SK-N-SH (cell line): Measurements from ENCODE around the gene KEAP1. TPM values are rescaled to one million over a fixed set of nuclear protein-coding genes. Genes with fewer than 3 reads are reported as not detected.
"Not testable (repeated sequence)": the region's sequence is repeated elsewhere in the genome, so short reads cannot be mapped to it uniquely, and the experiment has no call there.

ENCODE experiments used
- CTCF ChIA-PET: fragments of 300-600, 350-600 bp; formaldehyde crosslinking; extraction: SDS; loops from one replicate; lab custom pipeline; 2021; lab: Yijun Ruan, JAX
- POLR2A ChIA-PET: fragments of 350-600 bp; sonication (Branson Sonifier 250); formaldehyde crosslinking; extraction: SDS; loops from one replicate; lab custom pipeline; 2020; ENCODE audit warnings: antibody characterized with exemption, inconsistent platforms; lab: Yijun Ruan, JAX
- DNase-seq: peaks from one replicate; pipeline ENCODE4 v3.0.0; 2012
- H2AFZ ChIP-seq: fragments of 200-600 bp; sonication (generic); 2 replicates; pipeline ENCODE4 v1.8.1; 2016; ENCODE audit warnings: antibody characterized with exemption, mild to moderate bottlenecking, low read depth
- H3F3A ChIP-seq: fragments of 200-600 bp; sonication (generic); replicated peaks from 2 replicates; pipeline ENCODE3; 2016; ENCODE audit warnings: antibody characterized with exemption, mild to moderate bottlenecking; ENCODE audit not compliant: insufficient read depth
- H3K27ac ChIP-seq, 2 experiments: fragments of 200-500 bp in 1 of 2; fragments of 200-600 bp in 1 of 2; sonication (Bioruptor generic) in 1 of 2; sonication (generic), shearing (Covaris generic) in 1 of 2; 2 replicates each; pipeline versions ENCODE4 v1.5.1 to v1.6.1; 2014 to 2016; ENCODE audit warnings: low read depth in 2 of 2, inconsistent platforms in 1 of 2, low read length in 1 of 2, mild to moderate bottlenecking in 1 of 2, mixed read lengths in 1 of 2
- H3K27me3 ChIP-seq: fragments of 200-600 bp; sonication (generic), shearing (Covaris generic); 2 replicates; pipeline ENCODE4 v1.6.1; 2016; ENCODE audit warnings: mixed run types; ENCODE audit not compliant: insufficient read depth
- H3K36me3 ChIP-seq, 2 experiments: fragments of 200-500 bp in 1 of 2; fragments of 200-600 bp in 1 of 2; sonication (Bioruptor generic) in 1 of 2; sonication (generic) in 1 of 2; replicated peaks in 1 of 2; 2 replicates each; pipeline versions ENCODE3 to v1.5.1; 2014 to 2016; ENCODE audit warnings: low read length in 1 of 2, mild to moderate bottlenecking in 1 of 2; ENCODE audit not compliant: insufficient read depth in 2 of 2, control insufficient read depth in 1 of 2
- H3K4me1 ChIP-seq, 2 experiments: fragments of 200-500 bp in 1 of 2; fragments of 200-600 bp in 1 of 2; sonication (Bioruptor generic) in 1 of 2; sonication (generic), shearing (Covaris generic) in 1 of 2; 2 replicates each; pipeline versions ENCODE4 v1.5.1 to v1.6.1; 2014 to 2016; ENCODE audit warnings: low read depth in 1 of 2, low read length in 1 of 2, mixed run types in 1 of 2; ENCODE audit not compliant: insufficient read depth in 2 of 2, control insufficient read depth in 1 of 2
- H3K4me2 ChIP-seq: fragments of 200-600 bp; sonication (generic), shearing (Covaris generic); 2 replicates; pipeline ENCODE4 v1.6.1; 2017; ENCODE audit warnings: mixed run types
- H3K4me3 ChIP-seq, 2 experiments: fragments of 200-500 bp in 1 of 2; fragments of 200-600 bp in 1 of 2; sonication (Bioruptor generic) in 1 of 2; sonication (generic), shearing (Covaris generic) in 1 of 2; 2 replicates each; pipeline versions ENCODE4 v1.5.1 to v1.8.1; 2014 to 2016; ENCODE audit warnings: low read depth in 2 of 2, inconsistent platforms in 1 of 2, low read length in 1 of 2, mild to moderate bottlenecking in 1 of 2, mixed read lengths in 1 of 2, moderate library complexity in 1 of 2
- H3K79me2 ChIP-seq: fragments of 200-600 bp; sonication (generic); 2 replicates; pipeline ENCODE4 v1.8.1; 2017; ENCODE audit warnings: mild to moderate bottlenecking; ENCODE audit not compliant: insufficient read depth
- H3K9ac ChIP-seq: fragments of 200-600 bp; sonication (generic); 2 replicates; pipeline ENCODE4 v1.6.1; 2017; ENCODE audit warnings: mixed run types
- H3K9me2 ChIP-seq: fragments of 200-600 bp; sonication (generic); 2 replicates; pipeline ENCODE4 v1.6.1; 2017; ENCODE audit warnings: mixed run types
- H3K9me3 ChIP-seq: fragments of 200-600 bp; sonication (generic); 2 replicates; pipeline ENCODE4 v1.6.1; 2017; ENCODE audit warnings: mixed run types, mild to moderate bottlenecking, moderate library complexity
- H4K20me1 ChIP-seq: fragments of 200-600 bp; sonication (generic); 2 replicates; pipeline ENCODE4 v1.6.1; 2017; ENCODE audit warnings: mild to moderate bottlenecking, mixed run types; ENCODE audit not compliant: insufficient read depth
- ELF1 ChIP-seq: IDR thresholded peaks from 2 replicates; pipeline ENCODE4 v1.4.0; 2012
- EZH2phosphoT487 ChIP-seq: fragments of 200-600 bp; sonication (generic); IDR thresholded peaks from 2 replicates; pipeline ENCODE4 v1.6.1; 2017; ENCODE audit warnings: low read depth, mixed run types, mild to moderate bottlenecking, antibody characterized with exemption, moderate library complexity, borderline replicate concordance
- FOSL2 ChIP-seq: IDR thresholded peaks from 2 replicates; pipeline ENCODE4 v1.4.0; 2012; ENCODE audit warnings: low read depth, mild to moderate bottlenecking, moderate library complexity, borderline replicate concordance
- FOXM1 ChIP-seq: IDR thresholded peaks from 2 replicates; pipeline ENCODE4 v1.4.0; 2012; ENCODE audit warnings: low read depth, mild to moderate bottlenecking
- GABPA ChIP-seq: IDR thresholded peaks from 2 replicates; pipeline ENCODE4 v1.4.0; 2012; ENCODE audit warnings: low read depth, mild to moderate bottlenecking
- JUND ChIP-seq: IDR thresholded peaks from 2 replicates; pipeline ENCODE4 v1.4.0; 2012
- POLR2AphosphoS5 ChIP-seq: IDR thresholded peaks from 2 replicates; pipeline ENCODE4 v1.6.1; 2012; ENCODE audit warnings: low read depth, low read length
- RAD21 ChIP-seq: IDR thresholded peaks from 2 replicates; pipeline ENCODE4 v1.6.1; 2012; ENCODE audit warnings: mild to moderate bottlenecking, low read length
- RCOR1 ChIP-seq: fragments of 150-350 bp; IDR thresholded peaks from 2 replicates; pipeline ENCODE4 v1.6.1; 2017; ENCODE audit warnings: antibody characterized with exemption, low read length
- RFX5 ChIP-seq: IDR thresholded peaks from 2 replicates; pipeline ENCODE4 v1.6.1; 2012; ENCODE audit warnings: mild to moderate bottlenecking, improper control_type of control experiment, low read length
- RXRA ChIP-seq: IDR thresholded peaks from 2 replicates; pipeline ENCODE4 v1.4.0; 2012; ENCODE audit warnings: low read depth, mild to moderate bottlenecking, borderline replicate concordance
- SIN3A ChIP-seq: IDR thresholded peaks from 2 replicates; pipeline ENCODE4 v1.6.1; 2012; ENCODE audit warnings: low read depth, mild to moderate bottlenecking, low read length, moderate library complexity, borderline replicate concordance
- SMC3 ChIP-seq: IDR thresholded peaks from 2 replicates; pipeline ENCODE4 v1.6.1; 2012; ENCODE audit warnings: low read depth, low read length, improper control_type of control experiment
- TAF1 ChIP-seq: IDR thresholded peaks from 2 replicates; pipeline ENCODE4 v1.6.1; 2012; ENCODE audit warnings: low read depth, mild to moderate bottlenecking, low read length, moderate library complexity, borderline replicate concordance
- TCF12 ChIP-seq: IDR thresholded peaks from 2 replicates; pipeline ENCODE4 v1.4.0; 2012
- TEAD4 ChIP-seq: IDR thresholded peaks from 2 replicates; pipeline ENCODE4 v1.4.0; 2012; ENCODE audit warnings: mild to moderate bottlenecking, borderline replicate concordance; ENCODE audit not compliant: insufficient read depth
- YY1 ChIP-seq: IDR thresholded peaks from 2 replicates; pipeline ENCODE4 v1.4.0; 2012; ENCODE audit warnings: low read depth, mild to moderate bottlenecking
- WGBS: methylation state at CpG from one replicate; pipeline ENCODE4 v1.1.6; 2017; ENCODE audit warnings: low lambda C conversion rate; 5-methylcytosine and 5-hydroxymethylcytosine counted together
- polyA plus RNA-seq, 3 experiments: library from polyadenylated mRNA; depleted of rRNA; stranded (reverse); fragments of >200 nt; gene quantifications; 2 replicates each; pipeline ENCODE4 v1.2.3, GENCODE V29; 2012
- TF ChIP-seq, protein P1 (sequence below): IDR thresholded peaks from 2 replicates; pipeline ENCODE4 v1.4.0; 2012; ENCODE audit warnings: low read depth
- TF ChIP-seq, protein P2 (sequence below): IDR thresholded peaks from 2 replicates; pipeline ENCODE4 v1.6.1; 2012; ENCODE audit warnings: mild to moderate bottlenecking, low read depth, low read length, moderate library complexity
- TF ChIP-seq, protein P3 (sequence below): IDR thresholded peaks from 2 replicates; pipeline ENCODE4 v1.4.0; 2012; ENCODE audit warnings: low read depth, borderline replicate concordance

KEAP1 gene
- polyA plus RNA-seq, 1 of the 3 experiments (the other 2 are of a cell fraction), result 72.9 TPM

DNA sequence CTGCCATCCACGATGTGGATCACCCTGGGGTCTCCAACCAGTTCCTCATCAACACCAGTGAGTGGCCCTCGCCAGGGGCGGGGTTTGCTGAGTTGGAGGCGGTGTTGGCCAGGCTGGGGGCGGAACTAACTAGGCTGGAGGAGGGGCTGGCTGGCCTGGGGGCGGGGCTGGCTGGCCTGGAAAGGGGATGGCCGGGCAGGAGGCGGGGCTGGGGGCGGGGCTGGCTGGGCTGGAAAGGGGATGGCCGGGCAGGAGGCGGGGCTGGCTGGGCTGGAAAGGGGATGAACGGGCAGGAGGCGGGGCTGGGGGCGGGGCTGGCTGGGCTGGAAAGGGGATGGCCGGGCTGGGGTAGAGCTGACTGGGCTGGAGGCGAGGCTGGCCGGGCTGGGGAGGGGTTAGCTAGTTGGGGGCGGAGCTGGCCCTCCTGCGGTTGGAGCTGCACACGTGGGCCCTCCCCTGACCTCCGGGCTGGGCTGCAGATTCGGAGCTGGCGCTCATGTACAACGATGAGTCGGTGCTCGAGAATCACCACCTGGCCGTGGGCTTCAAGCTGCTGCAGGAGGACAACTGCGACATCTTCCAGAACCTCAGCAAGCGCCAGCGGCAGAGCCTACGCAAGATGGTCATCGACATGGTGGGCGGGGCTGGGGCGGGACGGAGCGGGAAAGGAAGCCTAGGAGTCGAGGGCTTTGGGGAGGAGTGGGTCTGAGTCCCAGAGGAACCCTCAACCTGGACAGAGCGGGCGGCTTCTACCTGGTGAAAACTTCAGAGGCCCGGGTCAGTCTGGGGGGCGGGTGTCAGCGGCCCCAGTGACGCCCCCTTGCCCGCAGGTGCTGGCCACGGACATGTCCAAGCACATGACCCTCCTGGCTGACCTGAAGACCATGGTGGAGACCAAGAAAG lies 41.9 kb downstream of the KEAP1 start (continued):
- TF ChIP-seq EZH2phosphoT487, result no peak

DNA sequence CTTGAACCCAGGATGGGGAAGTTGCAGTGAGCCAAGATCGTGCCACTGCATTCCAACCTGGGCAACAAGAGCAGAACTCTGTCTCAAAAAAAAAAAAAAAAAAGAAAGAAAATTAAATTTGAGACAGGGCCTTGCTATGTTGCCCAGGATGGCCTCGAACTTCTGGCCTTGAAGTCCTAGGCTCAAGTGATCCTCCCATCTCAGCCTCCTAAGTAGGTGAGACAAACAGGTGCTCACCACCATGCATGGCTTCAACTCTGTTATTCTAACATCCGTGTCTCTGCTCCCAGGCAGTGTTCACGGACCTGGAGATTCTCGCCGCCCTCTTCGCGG lies 42.5 kb downstream of the KEAP1 start:
- Histone ChIP-seq H3K9me3 (no peaks in the 10 kb centered on the region), H3K4me1 (peaks cover 0 to 4% of the 10 kb centered on the region in 2 experiments; a peak in 1 of 4 replicates), H3K9ac (no peak overlapping the region), H3K4me2 (no peak overlapping the region), H3K27me3 (no peaks in the 10 kb centered on the region), H2AFZ (no peak overlapping the region), H3K4me3 (no peak overlapping the region), H3K9me2 (no peaks in the 10 kb centered on the region), H3K79me2 (no peaks in the 10 kb centered on the region), H3K36me3 (no peaks in the 10 kb centered on the region), H3F3A (peaks cover 8% of the 10 kb centered on the region), H4K20me1 (no peaks in the 10 kb centered on the region), H3K27ac (no peak overlapping the region)
- 34% methylated on average over 8 of the region's 8 CpGs for WGBS
- DNase-seq, result no peak
- TF ChIP-seq JUND (no peak), RAD21 (no peak), SIN3A (no peak), RXRA (no peak), SMC3 (no peak), YY1 (no peak), TAF1 (no peak), POLR2AphosphoS5 (no peak), ELF1 (no peak), FOSL2 (no peak), GABPA (no peak), RFX5 (no peak), TCF12 (no peak), RCOR1 (no peak), TEAD4 (no peak), FOXM1 (no peak)
- TF ChIP-seq, protein P1, sequence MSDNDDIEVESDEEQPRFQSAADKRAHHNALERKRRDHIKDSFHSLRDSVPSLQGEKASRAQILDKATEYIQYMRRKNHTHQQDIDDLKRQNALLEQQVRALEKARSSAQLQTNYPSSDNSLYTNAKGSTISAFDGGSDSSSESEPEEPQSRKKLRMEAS, result no peak
- TF ChIP-seq, protein P2, sequence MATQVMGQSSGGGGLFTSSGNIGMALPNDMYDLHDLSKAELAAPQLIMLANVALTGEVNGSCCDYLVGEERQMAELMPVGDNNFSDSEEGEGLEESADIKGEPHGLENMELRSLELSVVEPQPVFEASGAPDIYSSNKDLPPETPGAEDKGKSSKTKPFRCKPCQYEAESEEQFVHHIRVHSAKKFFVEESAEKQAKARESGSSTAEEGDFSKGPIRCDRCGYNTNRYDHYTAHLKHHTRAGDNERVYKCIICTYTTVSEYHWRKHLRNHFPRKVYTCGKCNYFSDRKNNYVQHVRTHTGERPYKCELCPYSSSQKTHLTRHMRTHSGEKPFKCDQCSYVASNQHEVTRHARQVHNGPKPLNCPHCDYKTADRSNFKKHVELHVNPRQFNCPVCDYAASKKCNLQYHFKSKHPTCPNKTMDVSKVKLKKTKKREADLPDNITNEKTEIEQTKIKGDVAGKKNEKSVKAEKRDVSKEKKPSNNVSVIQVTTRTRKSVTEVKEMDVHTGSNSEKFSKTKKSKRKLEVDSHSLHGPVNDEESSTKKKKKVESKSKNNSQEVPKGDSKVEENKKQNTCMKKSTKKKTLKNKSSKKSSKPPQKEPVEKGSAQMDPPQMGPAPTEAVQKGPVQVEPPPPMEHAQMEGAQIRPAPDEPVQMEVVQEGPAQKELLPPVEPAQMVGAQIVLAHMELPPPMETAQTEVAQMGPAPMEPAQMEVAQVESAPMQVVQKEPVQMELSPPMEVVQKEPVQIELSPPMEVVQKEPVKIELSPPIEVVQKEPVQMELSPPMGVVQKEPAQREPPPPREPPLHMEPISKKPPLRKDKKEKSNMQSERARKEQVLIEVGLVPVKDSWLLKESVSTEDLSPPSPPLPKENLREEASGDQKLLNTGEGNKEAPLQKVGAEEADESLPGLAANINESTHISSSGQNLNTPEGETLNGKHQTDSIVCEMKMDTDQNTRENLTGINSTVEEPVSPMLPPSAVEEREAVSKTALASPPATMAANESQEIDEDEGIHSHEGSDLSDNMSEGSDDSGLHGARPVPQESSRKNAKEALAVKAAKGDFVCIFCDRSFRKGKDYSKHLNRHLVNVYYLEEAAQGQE, result no peak
- TF ChIP-seq, protein P3, sequence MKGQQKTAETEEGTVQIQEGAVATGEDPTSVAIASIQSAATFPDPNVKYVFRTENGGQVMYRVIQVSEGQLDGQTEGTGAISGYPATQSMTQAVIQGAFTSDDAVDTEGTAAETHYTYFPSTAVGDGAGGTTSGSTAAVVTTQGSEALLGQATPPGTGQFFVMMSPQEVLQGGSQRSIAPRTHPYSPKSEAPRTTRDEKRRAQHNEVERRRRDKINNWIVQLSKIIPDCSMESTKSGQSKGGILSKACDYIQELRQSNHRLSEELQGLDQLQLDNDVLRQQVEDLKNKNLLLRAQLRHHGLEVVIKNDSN, result no peak
- ChIA-PET POLR2A (no interaction called here), CTCF (interaction anchor here (1.0 to 1.6 kb wide), 4 partner anchors 12 to 239 kb away, joined by 3 to 4 read pairs (median 3); no protein-coding TSS in a partner anchor)

DNA sequence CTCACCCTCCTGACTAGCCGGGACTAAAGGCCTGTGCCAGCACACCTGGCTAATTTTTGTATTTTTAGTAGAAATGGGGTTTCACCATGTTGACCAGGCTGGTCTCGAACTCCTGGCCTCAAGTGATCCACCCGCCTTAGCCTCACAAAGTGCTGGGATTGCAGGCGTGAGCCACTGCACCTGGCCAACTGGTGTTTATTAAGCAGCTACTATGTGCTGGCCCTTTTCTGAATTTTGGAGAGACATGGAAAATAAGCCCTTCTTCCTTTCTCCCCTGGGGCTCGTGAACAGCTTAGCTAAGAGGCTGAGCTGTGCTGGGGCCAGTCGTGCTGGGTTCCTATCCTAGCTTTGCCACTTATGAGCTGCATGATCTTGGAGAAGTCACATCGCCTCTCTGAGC lies 44.4 kb downstream of the KEAP1 start:
- H2AFZ ChIP-seq, H3K4me2 ChIP-seq, H3K27me3 ChIP-seq, H3K4me3 ChIP-seq, H3K9ac ChIP-seq, H3K27ac ChIP-seq, H3K9me2 ChIP-seq, H3K79me2 ChIP-seq, H4K20me1 ChIP-seq, H3K9me3 ChIP-seq, POLR2A ChIA-PET, H3F3A ChIP-seq, H3K36me3 ChIP-seq, DNase-seq: not testable (repeated sequence)
- CTCF ChIA-PET, result interaction anchor here (1.4 kb wide), 1 partner anchor 41 kb away, joined by 10 read pairs; no protein-coding TSS in a partner anchor
- WGBS, result 92% methylated on average over 7 of the region's 7 CpGs
- peaks cover 0 to 14% of the 10 kb centered on the region in 2 experiments; a peak in 1 of 4 replicates for H3K4me1 ChIP-seq
